ENCODE data around the gene DYRK1B. TPM values are rescaled to one million over a fixed set of nuclear protein-coding genes. Genes with fewer than 3 reads are reported as not detected.

DYRK1B gene
- total and polyA plus RNA-seq, 5 donors from 2014 or later: 7.2 to 32.6 (median 10.9) TPM

- H3K36me3 ChIP-seq (ENCODE audit: control insufficient read depth, insufficient read depth, low read length): no peaks in the 10 kb centered on the region
- H3K4me3 Mint-ChIP-seq: no peak overlapping the region
- peaks cover 0 to under 1% (median 0%) of the 10 kb centered on the region in 7 donors for H3K9me3 Mint-ChIP-seq
- peaks cover 10% of the 10 kb centered on the region for H3K27me3 ChIP-seq (ENCODE audit: control insufficient read depth, insufficient read depth, low read length)
- DNase-seq: no peak
- H3K4me3 ChIP-seq (ENCODE audit: low read depth, low read length): no peak overlapping the region
- no peak overlapping the region for H3K27ac ChIP-seq (ENCODE audit: insufficient read depth, low read length, poor library complexity, severe bottlenecking)
- no peaks in the 10 kb centered on the region for H3K9me3 ChIP-seq (ENCODE audit: control insufficient read depth in 2 of 2, low read length in 2 of 2)
- H3K4me1 ChIP-seq (ENCODE audit: control insufficient read depth, insufficient read depth, low read length, poor library complexity, severe bottlenecking): no peaks in the 10 kb centered on the region
- peaks cover 23% of the 10 kb centered on the region for H3K27me3 Mint-ChIP-seq
- H3K4me1 Mint-ChIP-seq: no peaks in the 10 kb centered on the region
- no peaks in the 10 kb centered on the region for H3K36me3 Mint-ChIP-seq
- ATAC-seq (ENCODE audit: low read depth in 2 of 2): no peak
- no peak overlapping the region for H3K27ac Mint-ChIP-seq
Measured at GRCh38 chr19:39802958-39803357, 31.0 kb downstream of the DYRK1B start.

DNA sequence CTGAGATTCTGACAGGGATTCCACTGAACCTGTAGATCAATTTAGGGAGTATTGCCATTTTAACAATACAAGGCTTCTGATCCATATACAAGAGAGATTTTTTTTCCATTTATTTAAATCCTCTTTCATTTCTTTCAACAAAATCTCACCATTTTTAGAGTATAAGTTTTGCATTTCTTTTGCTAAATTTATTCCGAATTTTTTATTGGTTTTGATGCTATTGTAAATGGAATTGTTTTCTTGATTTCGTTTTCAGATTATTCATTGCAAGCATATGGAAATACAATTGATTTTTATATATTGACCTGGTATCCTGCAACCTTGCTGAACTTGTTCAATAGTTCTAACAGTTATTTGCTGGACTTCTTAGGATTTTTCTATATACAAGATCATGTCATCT, 36.9 kb downstream of the DYRK1B start:
- DNase-seq (no peak), ATAC-seq (ENCODE audit: low read depth in 2 of 2) (no peak)
- no peaks in the 10 kb centered on the region for H3K9me3 ChIP-seq (ENCODE audit: control insufficient read depth in 2 of 2, low read length in 2 of 2)
- H3K36me3 Mint-ChIP-seq: no peaks in the 10 kb centered on the region
- no peak overlapping the region for H3K27ac ChIP-seq (ENCODE audit: insufficient read depth, low read length, poor library complexity, severe bottlenecking)
- H3K4me1 ChIP-seq (ENCODE audit: control insufficient read depth, insufficient read depth, low read length, poor library complexity, severe bottlenecking): no peaks in the 10 kb centered on the region
- no peaks in the 10 kb centered on the region for H3K9me3 Mint-ChIP-seq
- no peaks in the 10 kb centered on the region for H3K4me1 Mint-ChIP-seq
- no peaks in the 10 kb centered on the region for H3K36me3 ChIP-seq (ENCODE audit: control insufficient read depth, insufficient read depth, low read length)
- H3K27me3 ChIP-seq (ENCODE audit: control insufficient read depth, insufficient read depth, low read length): peaks cover 9% of the 10 kb centered on the region
- no peak overlapping the region for H3K4me3 ChIP-seq (ENCODE audit: low read depth, low read length)
- H3K27me3 Mint-ChIP-seq: peaks cover 45% of the 10 kb centered on the region
- no peak overlapping the region for H3K4me3 Mint-ChIP-seq
- H3K27ac Mint-ChIP-seq: no peak overlapping the region

GRCh38 chr19:39796000-39796498, 37.9 kb downstream of the DYRK1B start:
- Histone ChIP-seq H3K9me3 (ENCODE audit: control insufficient read depth in 2 of 2, low read length in 2 of 2) (no peaks in the 10 kb centered on the region), H3K4me3 (ENCODE audit: low read depth, low read length) (no peak overlapping the region), H3K36me3 (ENCODE audit: control insufficient read depth, insufficient read depth, low read length) (no peaks in the 10 kb centered on the region), H3K4me1 (ENCODE audit: control insufficient read depth, insufficient read depth, low read length, poor library complexity, severe bottlenecking) (no peaks in the 10 kb centered on the region), H3K27ac (ENCODE audit: insufficient read depth, low read length, poor library complexity, severe bottlenecking) (no peak overlapping the region), H3K27me3 (ENCODE audit: control insufficient read depth, insufficient read depth, low read length) (peaks cover 9% of the 10 kb centered on the region)
- Mint-ChIP-seq H3K4me3 (peak overlapping the region in 1 of 4 donors; percentile 34), H3K4me1 (no peaks in the 10 kb centered on the region), H3K27me3 (peaks cover 39% of the 10 kb centered on the region), H3K36me3 (no peaks in the 10 kb centered on the region), H3K27ac (no peak overlapping the region), H3K9me3 (no peaks in the 10 kb centered on the region)
- no peak for ATAC-seq (ENCODE audit: low read depth in 2 of 2)
- no peak for DNase-seq

- peaks cover 35% of the 10 kb centered on the region for H3K27me3 Mint-ChIP-seq
- Histone ChIP-seq H3K9me3 (ENCODE audit: control insufficient read depth in 2 of 2, low read length in 2 of 2) (no peaks in the 10 kb centered on the region), H3K27ac (ENCODE audit: insufficient read depth, low read length, poor library complexity, severe bottlenecking) (no peak overlapping the region), H3K4me3 (ENCODE audit: low read depth, low read length) (no peak overlapping the region), H3K27me3 (ENCODE audit: control insufficient read depth, insufficient read depth, low read length) (peaks cover 9% of the 10 kb centered on the region), H3K4me1 (ENCODE audit: control insufficient read depth, insufficient read depth, low read length, poor library complexity, severe bottlenecking) (no peaks in the 10 kb centered on the region), H3K36me3 (ENCODE audit: control insufficient read depth, insufficient read depth, low read length) (no peaks in the 10 kb centered on the region)
- H3K9me3 Mint-ChIP-seq: no peaks in the 10 kb centered on the region
- no peak for DNase-seq
- no peak overlapping the region for H3K4me3 Mint-ChIP-seq
- H3K27ac Mint-ChIP-seq: no peak overlapping the region
- ATAC-seq (ENCODE audit: low read depth in 2 of 2): no peak
- no peaks in the 10 kb centered on the region for H3K36me3 Mint-ChIP-seq
- no peaks in the 10 kb centered on the region for H3K4me1 Mint-ChIP-seq
Measured at GRCh38 chr19:39795001-39795400, 39.0 kb downstream of the DYRK1B start.

DNA sequence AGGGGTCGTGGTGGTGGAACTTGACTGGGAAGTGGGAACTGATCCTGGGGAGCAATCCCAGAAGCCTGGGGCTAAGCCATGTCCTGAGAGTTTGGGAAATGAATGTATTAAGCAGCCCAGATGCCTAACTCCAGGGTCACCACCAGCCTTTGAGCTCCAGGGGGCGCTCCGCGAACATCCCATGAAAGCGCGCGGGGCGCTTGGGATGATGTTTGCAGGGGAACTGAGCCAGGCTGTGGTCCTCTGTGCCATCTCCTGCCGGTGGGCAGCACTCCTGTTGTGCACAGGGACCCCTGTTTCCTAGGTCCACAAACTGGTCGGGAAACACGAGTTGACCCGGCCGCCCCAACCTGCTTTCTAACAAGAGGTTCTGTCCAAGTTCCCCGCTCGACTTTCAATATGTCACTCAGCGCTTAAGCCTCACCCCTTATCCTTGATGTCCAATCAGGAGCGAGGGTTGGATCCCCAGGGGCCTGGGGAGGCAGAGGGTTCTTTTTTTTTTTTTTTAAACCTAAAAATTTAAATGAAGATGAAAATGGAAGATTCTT, 40.9 kb downstream of the DYRK1B start:
- Histone ChIP-seq H3K27ac (ENCODE audit: insufficient read depth, low read length, poor library complexity, severe bottlenecking) (no peak overlapping the region), H3K36me3 (ENCODE audit: control insufficient read depth, insufficient read depth, low read length) (no peaks in the 10 kb centered on the region), H3K27me3 (ENCODE audit: control insufficient read depth, insufficient read depth, low read length) (peaks cover 6% of the 10 kb centered on the region), H3K9me3 (ENCODE audit: control insufficient read depth in 2 of 2, low read length in 2 of 2) (peaks cover 7 to 9% of the 10 kb centered on the region in 2 experiments), H3K4me1 (ENCODE audit: control insufficient read depth, insufficient read depth, low read length, poor library complexity, severe bottlenecking) (no peaks in the 10 kb centered on the region), H3K4me3 (ENCODE audit: low read depth, low read length) (peak overlapping the region; percentile 62)
- Mint-ChIP-seq H3K27ac (peak overlapping the region in 2 of 3 donors; percentile 20 to 75), H3K9me3 (peaks cover 0 to 8% (median 5%) of the 10 kb centered on the region in 7 donors), H3K36me3 (peaks cover 4% of the 10 kb centered on the region), H3K4me3 (peak overlapping the region in 3 of 4 donors; percentile 69 to 85 (median 76)), H3K4me1 (no peaks in the 10 kb centered on the region), H3K27me3 (peaks cover 29% of the 10 kb centered on the region)
- DNase-seq (peak; percentile 56 to 78 (median 68)), ATAC-seq (ENCODE audit: low read depth in 2 of 2) (peak; percentile 85 to 86)

DNA sequence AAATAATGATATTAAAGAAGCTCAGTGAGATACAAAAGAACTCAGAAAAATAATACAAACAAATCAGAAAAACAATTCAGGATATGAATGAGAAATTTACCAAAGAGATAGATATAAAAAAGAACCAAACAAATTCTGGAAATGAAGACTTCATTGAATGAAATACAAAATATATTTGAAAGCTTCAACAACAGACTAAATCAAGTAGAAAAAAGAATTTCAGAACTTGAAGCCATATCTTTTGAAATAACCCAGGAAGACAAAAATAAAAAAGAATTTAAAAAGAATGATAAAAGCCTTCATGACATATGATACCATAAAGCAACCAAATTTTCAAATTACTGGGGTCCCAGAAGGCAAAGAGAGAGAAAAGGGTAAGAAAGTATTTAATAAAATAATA, 45.7 kb downstream of the DYRK1B start:
- H3K36me3 Mint-ChIP-seq: peaks cover 4% of the 10 kb centered on the region
- no peaks in the 10 kb centered on the region for H3K4me1 ChIP-seq (ENCODE audit: control insufficient read depth, insufficient read depth, low read length, poor library complexity, severe bottlenecking)
- ATAC-seq (ENCODE audit: low read depth in 2 of 2): no peak
- H3K27me3 ChIP-seq (ENCODE audit: control insufficient read depth, insufficient read depth, low read length): peaks cover 9% of the 10 kb centered on the region
- no peak overlapping the region for H3K4me3 ChIP-seq (ENCODE audit: low read depth, low read length)
- peaks cover 11 to 19% of the 10 kb centered on the region in 2 experiments for H3K9me3 ChIP-seq (ENCODE audit: control insufficient read depth in 2 of 2, low read length in 2 of 2)
- H3K4me3 Mint-ChIP-seq: no peak overlapping the region
- no peak overlapping the region for H3K27ac Mint-ChIP-seq
- no peaks in the 10 kb centered on the region for H3K36me3 ChIP-seq (ENCODE audit: control insufficient read depth, insufficient read depth, low read length)
- H3K27ac ChIP-seq (ENCODE audit: insufficient read depth, low read length, poor library complexity, severe bottlenecking): no peak overlapping the region
- peaks cover 32% of the 10 kb centered on the region for H3K27me3 Mint-ChIP-seq
- peaks cover 0 to 13% (median 6%) of the 10 kb centered on the region in 7 donors for H3K9me3 Mint-ChIP-seq
- H3K4me1 Mint-ChIP-seq: no peaks in the 10 kb centered on the region
- DNase-seq: no peak

GRCh38 chr19:39780894-39781293, 53.1 kb downstream of the DYRK1B start:
- Mint-ChIP-seq H3K9me3 (peaks cover 0 to 4% (median 0%) of the 10 kb centered on the region in 7 donors), H3K4me1 (no peaks in the 10 kb centered on the region), H3K4me3 (no peak overlapping the region), H3K36me3 (no peaks in the 10 kb centered on the region), H3K27me3 (peaks cover 60% of the 10 kb centered on the region), H3K27ac (no peak overlapping the region)
- Histone ChIP-seq H3K27ac (ENCODE audit: insufficient read depth, low read length, poor library complexity, severe bottlenecking) (no peak overlapping the region), H3K36me3 (ENCODE audit: control insufficient read depth, insufficient read depth, low read length) (no peaks in the 10 kb centered on the region), H3K27me3 (ENCODE audit: control insufficient read depth, insufficient read depth, low read length) (peaks cover 18% of the 10 kb centered on the region), H3K9me3 (ENCODE audit: control insufficient read depth in 2 of 2, low read length in 2 of 2) (no peaks in the 10 kb centered on the region), H3K4me3 (ENCODE audit: low read depth, low read length) (no peak overlapping the region), H3K4me1 (ENCODE audit: control insufficient read depth, insufficient read depth, low read length, poor library complexity, severe bottlenecking) (no peaks in the 10 kb centered on the region)
- ATAC-seq (ENCODE audit: low read depth in 2 of 2): no peak
- no peak for DNase-seq

- Mint-ChIP-seq H3K4me3 (no peak within 1 kb of the TSS), H3K27ac (no peak within 1 kb of the TSS), H3K9me3 (peaks cover 0 to 2% (median 0%) of the 10 kb centered on the region in 7 donors), H3K4me1 (no peaks in the 10 kb centered on the region), H3K27me3 (peaks cover 47% of the 10 kb centered on the region), H3K36me3 (no peaks in the 10 kb centered on the region)
- Histone ChIP-seq H3K36me3 (ENCODE audit: control insufficient read depth, insufficient read depth, low read length) (no peaks in the 10 kb centered on the region), H3K27me3 (ENCODE audit: control insufficient read depth, insufficient read depth, low read length) (peaks cover 9% of the 10 kb centered on the region), H3K4me3 (ENCODE audit: low read depth, low read length) (no peak within 1 kb of the TSS), H3K9me3 (ENCODE audit: control insufficient read depth in 2 of 2, low read length in 2 of 2) (no peaks in the 10 kb centered on the region), H3K4me1 (ENCODE audit: control insufficient read depth, insufficient read depth, low read length, poor library complexity, severe bottlenecking) (no peaks in the 10 kb centered on the region), H3K27ac (ENCODE audit: insufficient read depth, low read length, poor library complexity, severe bottlenecking) (no peak within 1 kb of the TSS)
- ATAC-seq (ENCODE audit: low read depth in 2 of 2) (no peak), DNase-seq (no peak)
Measured at GRCh38 chr19:39778763-39779162, 55.2 kb downstream of the DYRK1B start, which contains the start of gene LEUTX. LEUTX (plus strand) TSS chr19:39778854; CDS start chr19:39778921, 67 bp downstream.

Measured in CD4-positive, CD25-positive, alpha-beta regulatory T cell (primary cell).